Activated T-cell treated with anti-CD3 and anti-CD28 coated beads for 4 hours (primary cell): ENCODE data around the gene PSMF1.

Experiments used
- DNase-seq: peaks from one replicate; pipeline ENCODE4 v3.0.0-alpha.2; 2020

PSMF1 gene

GRCh38 chr20:1165521-1165920 lies 47.1 kb downstream of the PSMF1 start:
- DNase-seq: no peak

GRCh38 chr20:1165941-1166340 lies 47.5 kb downstream of the PSMF1 start:
- no peak for DNase-seq

- DNase-seq: no peak
Measured at GRCh38 chr20:1166948-1167720, 48.7 kb downstream of the PSMF1 start.

DNA sequence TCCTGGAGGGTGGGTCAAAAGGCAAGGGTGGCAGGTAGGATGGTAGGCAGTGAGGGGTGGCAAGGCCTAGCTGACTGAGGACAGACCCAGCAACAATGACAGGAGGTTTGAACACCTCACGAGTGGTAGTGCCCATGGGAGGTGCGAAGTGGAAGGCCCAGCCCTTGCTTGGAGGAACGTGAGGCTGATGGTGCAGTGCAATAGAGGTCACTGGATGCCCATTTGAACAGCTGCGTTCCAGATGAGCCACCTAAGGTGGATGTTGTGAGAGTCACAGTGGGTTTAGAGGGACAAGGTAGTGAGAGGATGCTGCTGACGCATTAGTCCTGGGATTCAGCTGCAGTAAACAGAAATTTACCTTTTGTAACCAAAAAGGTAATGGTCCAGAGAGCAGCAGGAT lies 50.8 kb downstream of the PSMF1 start:
- DNase-seq: no peak

DNA sequence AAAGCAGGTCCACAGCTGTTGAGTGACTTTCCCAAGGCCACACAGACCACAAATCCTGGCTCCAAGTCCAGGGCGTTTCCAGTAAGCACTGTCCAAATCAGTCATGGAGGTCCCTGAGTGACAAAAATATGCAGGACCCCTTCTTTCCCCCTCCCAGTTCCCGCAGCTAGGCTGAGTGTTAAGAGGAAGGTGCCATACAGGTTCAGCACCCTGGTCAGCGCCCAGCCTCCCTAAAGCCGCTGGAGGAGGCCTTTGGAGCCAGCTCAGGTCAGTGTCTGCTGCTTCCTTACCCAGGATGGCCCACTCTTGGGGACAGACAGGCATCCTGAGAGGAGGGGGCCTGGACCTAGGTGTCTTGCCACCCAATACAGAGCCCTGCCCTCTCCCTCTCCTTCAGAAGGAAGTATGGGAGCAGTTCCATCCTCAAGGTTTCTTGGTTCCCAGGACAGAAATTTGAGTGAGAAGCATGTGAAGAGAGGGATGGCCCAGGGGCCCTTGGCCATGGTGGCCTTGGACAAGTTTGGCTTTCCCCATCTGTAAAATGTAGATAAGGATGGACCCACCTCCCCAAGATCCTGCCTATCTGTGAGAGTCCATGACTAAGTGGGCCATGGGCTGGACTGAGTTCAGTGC lies 53.2 kb downstream of the PSMF1 start:
- no peak for DNase-seq

GRCh38 chr20:1173698-1174097 lies 55.3 kb downstream of the PSMF1 start:
- no peak for DNase-seq

DNA sequence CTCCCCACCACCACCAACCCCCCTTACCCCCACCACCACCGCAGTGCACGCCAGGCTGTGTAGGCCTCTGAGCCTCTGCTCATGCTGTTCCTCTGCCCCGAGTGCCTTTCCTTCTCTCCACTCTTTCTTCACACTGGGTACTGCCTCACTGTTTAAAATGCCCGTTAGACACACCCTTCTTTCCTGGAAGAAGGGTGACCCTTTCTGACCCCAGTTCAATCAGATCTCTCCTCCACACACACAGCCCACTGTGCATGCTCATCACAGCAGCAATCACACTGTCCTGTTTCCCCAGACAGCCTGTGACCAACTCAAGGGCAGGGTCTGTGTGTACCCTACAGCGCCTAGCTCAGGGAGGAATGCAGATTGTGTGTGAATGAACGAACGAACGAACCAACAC lies 56.4 kb downstream of the PSMF1 start:
- DNase-seq: no peak

DNA sequence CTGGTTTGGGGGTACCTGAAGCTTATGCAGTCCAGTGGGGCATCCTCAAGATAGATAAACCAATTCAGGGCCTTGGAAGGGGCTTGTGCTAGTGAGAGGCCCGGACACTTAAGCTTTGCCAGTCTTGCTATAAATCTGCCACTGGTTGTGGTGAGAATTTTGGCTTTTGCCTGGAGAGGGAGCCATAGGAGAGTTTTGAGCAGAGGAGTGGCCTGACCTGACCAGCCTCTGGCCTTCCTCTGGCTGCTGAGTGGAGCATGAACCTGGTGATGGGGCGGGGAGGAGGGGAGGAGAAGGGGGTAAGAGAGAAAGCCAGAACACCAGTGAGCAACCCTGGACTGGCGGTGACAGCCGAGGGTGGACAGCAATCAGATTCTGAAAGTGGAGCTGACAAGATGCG lies 59.3 kb downstream of the PSMF1 start:
- no peak for DNase-seq

- no peak for DNase-seq
Measured at GRCh38 chr20:1178103-1178502, 59.7 kb downstream of the PSMF1 start.

DNA sequence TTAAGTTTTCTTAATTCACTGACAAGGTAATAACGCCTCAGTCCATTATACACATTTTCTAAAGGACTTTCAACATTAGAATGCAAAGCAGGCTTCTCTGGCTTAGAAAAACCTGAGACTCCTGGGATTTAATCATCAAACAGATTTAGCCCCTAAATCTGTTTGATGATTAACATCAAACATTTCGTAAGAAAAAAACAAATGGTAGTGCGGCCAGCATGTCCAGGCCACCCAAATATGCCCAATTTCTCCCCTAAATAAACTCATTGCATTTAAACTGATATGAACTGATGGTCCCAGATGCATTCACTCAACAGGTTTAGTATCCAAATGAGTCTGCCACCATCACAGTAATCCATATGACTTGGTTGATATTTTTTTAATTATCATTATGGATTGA lies 60.2 kb downstream of the PSMF1 start:
- DNase-seq: no peak

DNA sequence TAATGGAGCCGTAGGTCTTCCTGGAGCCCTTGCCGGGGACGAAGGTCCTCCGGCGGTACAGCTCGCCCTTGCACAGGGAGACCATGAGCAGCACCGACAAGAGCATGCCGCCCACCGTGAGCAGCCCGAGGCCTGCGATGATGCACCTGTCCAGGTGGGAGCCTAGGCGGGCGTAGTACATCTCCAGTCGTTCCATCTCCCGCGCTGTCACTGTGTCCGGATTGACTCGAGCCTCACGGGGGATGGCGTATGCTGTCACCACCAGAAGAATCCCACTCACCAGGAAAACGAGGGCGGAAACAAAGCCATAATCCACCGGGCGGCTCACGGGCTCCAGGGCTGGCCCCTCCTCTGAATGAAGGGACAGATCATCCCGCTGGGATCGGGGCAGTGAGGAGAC lies 62.5 kb downstream of the PSMF1 start:
- DNase-seq: no peak

- DNase-seq: no peak
Measured at GRCh38 chr20:1182106-1182505, 63.7 kb downstream of the PSMF1 start.

DNA sequence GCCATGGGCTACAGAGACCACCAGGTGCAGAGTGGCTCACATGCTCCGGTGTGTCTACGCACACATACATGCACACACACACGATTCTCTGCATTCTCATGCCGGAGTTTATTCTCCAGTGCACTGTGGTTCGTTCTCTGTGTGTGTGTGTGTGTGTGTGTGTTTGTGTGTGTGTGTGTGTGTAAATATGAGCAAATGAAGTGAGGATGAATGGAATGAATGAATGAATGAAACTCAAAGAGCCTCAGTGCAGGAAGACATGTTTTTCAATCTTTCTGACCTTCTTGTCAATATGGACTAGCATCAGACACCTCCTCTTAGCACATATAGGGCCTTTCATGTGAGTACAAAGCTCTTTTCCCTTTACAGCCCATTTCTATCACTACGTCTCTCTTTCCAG lies 64.8 kb downstream of the PSMF1 start:
- no peak for DNase-seq

DNA sequence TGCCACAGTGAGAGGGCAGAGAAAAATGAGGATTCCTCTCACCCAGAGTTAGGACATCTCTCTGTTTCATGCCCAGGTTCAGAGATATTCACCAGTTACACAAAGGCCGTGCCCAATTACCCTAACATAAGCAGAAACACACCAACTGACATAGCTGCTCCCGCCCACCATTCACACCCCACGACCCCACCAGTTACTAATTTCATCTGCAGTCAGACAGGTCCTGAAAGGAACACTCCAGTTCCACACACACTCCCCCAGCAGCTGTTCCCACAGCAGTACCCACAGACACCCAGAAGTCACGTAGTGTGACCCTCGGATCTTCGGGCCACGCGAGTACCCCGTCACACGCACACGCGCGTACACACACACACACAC lies 65.8 kb downstream of the PSMF1 start:
- no peak for DNase-seq

DNA sequence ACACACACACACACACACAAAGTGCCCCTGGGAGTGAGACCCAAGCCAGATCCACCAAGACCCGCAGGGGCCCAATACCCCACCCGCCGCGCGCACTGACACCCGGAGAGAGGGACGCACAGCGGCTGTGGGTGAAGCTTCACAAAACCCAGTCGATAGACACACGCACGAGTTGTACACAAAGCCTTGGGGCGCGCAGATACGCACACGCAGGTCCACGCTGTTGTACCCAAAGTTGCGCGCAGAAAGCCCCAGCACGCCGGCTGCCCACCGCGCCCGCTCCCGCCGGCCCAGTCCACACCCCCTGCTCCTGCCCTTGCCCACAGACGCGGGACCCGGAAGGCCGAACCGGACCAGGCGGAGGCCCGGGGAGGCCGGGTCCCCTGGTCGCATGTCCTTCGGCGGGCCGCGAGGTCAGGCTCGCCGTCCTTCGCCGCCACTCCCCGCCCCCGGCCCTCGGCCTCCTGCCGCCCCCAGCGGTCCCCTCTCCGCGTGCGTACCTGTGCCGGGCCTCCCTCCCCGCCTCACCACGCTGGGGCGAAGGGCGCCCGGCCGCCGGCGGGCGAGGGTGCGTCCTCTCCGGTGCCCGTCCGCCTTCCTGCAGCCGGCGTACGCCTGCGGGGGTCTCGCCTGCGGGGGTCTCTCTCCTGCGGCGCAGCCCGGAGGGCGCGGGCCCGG lies 66.4 kb downstream of the PSMF1 start, which contains the start of gene TMEM74B:
TMEM74B (minus strand) TSS at position 344 of the 678 bp plus-strand sequence. CDS start 1,180 bp downstream, outside the sequence.
- DNase-seq: no peak

DNA sequence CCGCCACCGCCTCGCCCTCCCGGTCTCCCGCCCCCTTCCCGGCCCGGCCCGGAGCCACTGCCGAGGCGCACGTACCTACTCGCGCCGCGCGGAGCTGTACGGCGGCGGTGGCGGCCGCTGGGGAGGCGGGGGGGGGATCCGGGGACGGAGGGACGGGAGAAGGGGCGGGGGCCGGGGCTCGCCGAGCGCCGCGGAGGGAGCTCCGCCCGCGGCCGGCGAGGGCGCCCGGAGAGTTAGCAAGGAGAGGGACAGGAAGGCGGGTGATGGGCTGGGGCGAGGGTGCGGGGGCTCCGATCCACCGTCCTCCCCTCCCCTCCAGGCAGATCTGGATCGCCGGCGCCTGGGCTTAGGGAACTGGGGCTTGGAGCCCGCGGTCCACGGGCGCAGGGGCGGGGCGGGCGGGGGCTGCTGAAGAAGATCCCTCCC lies 66.9 kb downstream of the PSMF1 start:
- no peak for DNase-seq

- DNase-seq: peak; percentile 9
Measured at GRCh38 chr20:1185790-1186334, 67.5 kb downstream of the PSMF1 start.

- DNase-seq: no peak
Measured at GRCh38 chr20:1186367-1186991, 68.1 kb downstream of the PSMF1 start.

- no peak for DNase-seq
Measured at GRCh38 chr20:1187605-1188171, 69.3 kb downstream of the PSMF1 start.

GRCh38 chr20:1188347-1188746 lies 69.9 kb downstream of the PSMF1 start:
- DNase-seq: no peak

GRCh38 chr20:1189827-1190226 lies 71.4 kb downstream of the PSMF1 start:
- no peak for DNase-seq

DNA sequence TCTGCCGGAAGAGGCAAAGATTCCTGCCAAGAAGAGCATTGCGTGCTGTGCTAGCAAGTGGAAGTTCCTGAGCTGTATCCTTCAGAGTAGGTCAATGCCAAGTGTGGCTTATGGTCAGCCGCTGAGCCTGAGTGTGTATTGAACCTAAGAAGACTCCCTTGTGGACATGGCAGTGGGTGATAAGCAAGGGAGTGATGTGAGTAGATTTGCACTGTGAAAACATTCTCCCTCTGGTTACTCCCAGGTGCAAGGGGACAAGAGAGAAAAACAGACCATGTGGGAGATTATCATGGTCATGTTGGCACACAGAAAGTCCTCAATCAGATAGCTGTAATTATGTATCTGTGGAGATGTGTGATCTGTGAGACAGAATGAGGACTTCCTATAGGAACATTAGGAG lies 72.4 kb downstream of the PSMF1 start:
- DNase-seq: no peak

GRCh38 chr20:1191299-1191698 lies 72.9 kb downstream of the PSMF1 start:
- DNase-seq: no peak
